ENCODE measurements around the gene POT1.

The POT1 gene

DNA sequence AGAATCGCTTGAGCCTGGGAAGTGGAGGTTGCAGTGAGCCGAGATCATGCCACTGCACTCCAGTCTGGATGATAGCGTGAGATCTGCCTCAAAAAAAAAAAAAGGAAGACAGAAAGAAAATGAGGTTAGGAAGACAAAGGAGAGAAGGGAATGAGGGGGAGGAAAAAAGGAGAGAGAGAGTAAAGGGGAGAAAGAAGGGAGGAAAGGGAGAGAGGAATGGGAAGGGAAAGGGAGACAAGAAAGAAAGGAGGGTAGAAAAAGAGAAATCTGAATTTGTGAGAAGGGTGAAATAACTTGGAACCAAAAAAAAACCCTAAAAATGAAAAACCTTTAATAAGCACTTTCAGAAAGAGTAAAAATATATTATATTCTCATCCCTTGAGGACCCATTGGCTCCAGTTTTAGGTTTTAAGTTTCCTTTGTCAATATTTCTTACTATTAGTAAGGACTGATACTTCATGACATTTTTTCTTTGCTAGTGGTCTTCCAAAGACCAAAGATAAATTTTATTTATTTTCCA, 54.9 kb downstream of the POT1 start:
- Histone ChIP-seq H3K4me3 (ENCODE audit: low read depth, low read length) (no peak overlapping the region), H3K27me3 (ENCODE audit: control insufficient read depth, insufficient read depth, low read length) (no peaks in the 10 kb centered on the region), H3K4me1 (ENCODE audit: control insufficient read depth, insufficient read depth, low read length) (no peaks in the 10 kb centered on the region), H3K36me3 (ENCODE audit: control insufficient read depth, insufficient read depth, low read length) (no peaks in the 10 kb centered on the region), H3K27ac (ENCODE audit: low read depth, low read length) (no peak overlapping the region), H3K9ac (ENCODE audit: low read length) (no peak overlapping the region), H3K9me3 (ENCODE audit: control insufficient read depth, insufficient read depth, low read depth, low read length) (no peaks in the 10 kb centered on the region)

DNA sequence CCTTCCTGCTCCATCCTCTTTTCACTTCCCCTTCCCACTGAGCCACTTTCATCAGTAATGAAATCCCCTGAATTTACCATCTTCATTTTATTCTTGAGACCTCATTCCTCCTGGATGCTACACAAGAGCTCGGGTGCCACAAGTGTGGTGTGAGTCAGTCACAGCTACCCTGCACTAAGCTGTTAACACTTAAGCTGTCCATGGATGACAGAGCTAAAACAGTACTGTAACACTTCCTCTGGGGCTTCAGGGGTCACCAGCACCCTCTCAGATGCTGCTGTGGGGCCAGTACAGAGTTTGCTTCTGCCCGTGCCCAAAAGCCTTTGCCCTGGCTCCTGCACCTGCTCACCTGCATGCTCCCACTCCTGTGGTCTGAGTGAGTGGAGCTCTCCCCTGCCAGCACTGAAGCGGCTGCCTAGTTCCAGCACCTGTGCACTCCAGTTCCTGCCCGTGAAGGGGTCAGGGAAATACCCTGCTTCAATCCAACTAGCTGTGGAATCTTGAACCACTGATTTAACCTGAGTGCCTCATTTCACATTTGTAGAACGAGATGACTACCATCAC, 71.9 kb downstream of the POT1 start:
- no peak overlapping the region for H3K4me3 ChIP-seq (ENCODE audit: low read depth, low read length)
- no peaks in the 10 kb centered on the region for H3K9me3 ChIP-seq (ENCODE audit: control insufficient read depth, insufficient read depth, low read depth, low read length)
- no peaks in the 10 kb centered on the region for H3K4me1 ChIP-seq (ENCODE audit: control insufficient read depth, insufficient read depth, low read length)
- no peak overlapping the region for H3K27ac ChIP-seq (ENCODE audit: low read depth, low read length)
- no peak overlapping the region for H3K9ac ChIP-seq (ENCODE audit: low read length)
- H3K36me3 ChIP-seq (ENCODE audit: control insufficient read depth, insufficient read depth, low read length) = no peaks in the 10 kb centered on the region; the same call in 1 of the 2 replicates
- H3K27me3 ChIP-seq (ENCODE audit: control insufficient read depth, insufficient read depth, low read length) = no peaks in the 10 kb centered on the region

DNA sequence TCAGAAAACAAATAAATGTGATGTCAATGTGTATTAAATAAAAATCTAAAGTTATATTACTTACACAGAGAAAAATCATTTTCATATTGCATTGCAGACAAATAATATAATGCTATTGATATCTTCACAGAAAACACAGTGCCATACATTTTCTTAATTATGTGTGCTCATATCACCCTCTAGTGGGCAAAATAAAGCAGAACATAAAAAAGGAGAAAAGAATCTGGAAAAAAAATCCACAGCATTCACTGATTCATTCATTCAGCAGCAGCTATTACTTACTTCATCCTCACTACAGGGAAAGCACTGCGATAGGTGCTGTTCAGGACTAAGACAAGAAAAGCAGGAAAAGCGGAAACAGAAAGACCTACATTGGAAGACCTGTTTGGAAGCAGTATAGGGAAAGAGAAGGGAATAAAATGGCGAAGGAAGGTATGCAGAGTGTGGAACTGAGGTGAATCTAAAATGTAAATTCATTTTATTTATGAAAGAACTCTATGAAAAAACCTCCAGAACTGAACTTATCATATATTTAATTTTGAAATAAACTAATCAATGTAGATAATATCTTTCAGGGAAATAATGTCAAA, 73.2 kb downstream of the POT1 start:
- no peaks in the 10 kb centered on the region for H3K36me3 ChIP-seq (ENCODE audit: control insufficient read depth, insufficient read depth, low read length)
- no peaks in the 10 kb centered on the region for H3K9me3 ChIP-seq (ENCODE audit: control insufficient read depth, insufficient read depth, low read depth, low read length)
- H3K9ac ChIP-seq (ENCODE audit: low read length) = no peak overlapping the region
- H3K4me1 ChIP-seq (ENCODE audit: control insufficient read depth, insufficient read depth, low read length) = no peaks in the 10 kb centered on the region
- no peaks in the 10 kb centered on the region for H3K27me3 ChIP-seq (ENCODE audit: control insufficient read depth, insufficient read depth, low read length)
- no peak overlapping the region for H3K4me3 ChIP-seq (ENCODE audit: low read depth, low read length)
- H3K27ac ChIP-seq (ENCODE audit: low read depth, low read length) = no peak overlapping the region

DNA sequence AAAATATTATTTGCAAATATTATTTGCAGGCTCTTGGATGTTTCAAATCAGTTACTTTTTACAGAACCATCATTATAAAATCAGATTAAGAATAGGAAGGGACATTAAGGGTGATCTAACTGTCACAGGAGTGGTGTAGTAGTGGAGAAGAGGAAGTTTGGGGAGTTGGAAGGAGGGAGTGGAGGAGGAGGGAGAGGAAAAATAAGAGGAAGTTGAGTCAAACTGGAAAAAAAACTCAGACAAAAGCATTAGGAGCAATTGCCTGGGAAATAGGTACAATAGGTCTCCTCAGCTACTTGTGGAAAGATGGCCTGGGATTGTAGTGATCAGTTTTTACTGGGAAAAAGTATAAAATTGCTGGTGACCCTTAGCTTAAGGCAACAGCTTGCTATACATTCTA, 86.3 kb downstream of the POT1 start:
- no peak overlapping the region for H3K27ac ChIP-seq (ENCODE audit: low read depth, low read length)
- H3K4me3 ChIP-seq (ENCODE audit: low read depth, low read length) = no peak overlapping the region
- no peaks in the 10 kb centered on the region for H3K4me1 ChIP-seq (ENCODE audit: control insufficient read depth, insufficient read depth, low read length)
- peaks cover 19% of the 10 kb centered on the region for H3K36me3 ChIP-seq (ENCODE audit: control insufficient read depth, insufficient read depth, low read length)
- no peak overlapping the region for H3K9ac ChIP-seq (ENCODE audit: low read length)
- H3K27me3 ChIP-seq (ENCODE audit: control insufficient read depth, insufficient read depth, low read length) = no peaks in the 10 kb centered on the region
- no peaks in the 10 kb centered on the region for H3K9me3 ChIP-seq (ENCODE audit: control insufficient read depth, insufficient read depth, low read depth, low read length)

DNA sequence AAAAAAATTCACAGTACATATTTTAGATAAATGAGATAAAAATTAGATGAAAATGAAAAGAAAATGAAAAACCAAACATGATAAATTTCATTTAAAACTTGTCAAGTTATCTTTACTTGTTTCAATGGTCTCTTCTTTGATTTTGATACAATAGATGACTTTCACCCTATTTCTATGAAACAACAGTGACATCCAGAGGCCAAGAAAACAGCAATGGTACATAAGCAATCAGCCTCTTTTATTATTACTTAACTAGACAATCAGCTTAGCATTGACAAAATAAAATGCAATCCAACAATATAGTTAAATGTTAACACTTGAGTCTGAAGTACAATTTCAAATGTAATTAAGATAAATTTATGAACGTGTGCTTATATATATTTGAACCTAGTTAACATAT, 89.2 kb downstream of the POT1 start:
- Histone ChIP-seq H3K4me1 (ENCODE audit: control insufficient read depth, insufficient read depth, low read length) (no peaks in the 10 kb centered on the region), H3K27ac (ENCODE audit: low read depth, low read length) (no peak overlapping the region), H3K9me3 (ENCODE audit: control insufficient read depth, insufficient read depth, low read depth, low read length) (no peaks in the 10 kb centered on the region), H3K36me3 (ENCODE audit: control insufficient read depth, insufficient read depth, low read length) (no peaks in the 10 kb centered on the region; the same call in 1 of the 2 replicates), H3K4me3 (ENCODE audit: low read depth, low read length) (no peak overlapping the region), H3K27me3 (ENCODE audit: control insufficient read depth, insufficient read depth, low read length) (no peaks in the 10 kb centered on the region), H3K9ac (ENCODE audit: low read length) (no peak overlapping the region)

DNA sequence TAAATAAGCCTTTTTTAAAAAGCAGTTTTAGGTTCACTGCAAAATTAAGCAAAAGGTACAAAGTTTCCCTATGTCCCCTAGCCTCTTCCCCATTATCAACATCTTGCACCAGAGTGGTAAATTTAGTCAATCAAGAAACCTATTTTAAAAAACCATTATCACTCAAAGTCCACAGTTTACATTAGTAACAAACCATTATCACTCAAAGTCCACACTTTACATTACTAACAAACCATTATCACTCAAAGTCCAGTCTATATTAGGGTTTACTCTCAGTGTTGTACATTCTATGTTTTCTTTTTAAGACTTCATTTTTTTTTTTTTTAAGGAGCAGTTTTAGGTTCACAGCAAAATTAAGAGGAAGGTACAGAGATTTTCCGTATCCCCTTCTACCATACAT, 89.9 kb downstream of the POT1 start:
- H3K9ac ChIP-seq (ENCODE audit: low read length) = no peak overlapping the region

DNA sequence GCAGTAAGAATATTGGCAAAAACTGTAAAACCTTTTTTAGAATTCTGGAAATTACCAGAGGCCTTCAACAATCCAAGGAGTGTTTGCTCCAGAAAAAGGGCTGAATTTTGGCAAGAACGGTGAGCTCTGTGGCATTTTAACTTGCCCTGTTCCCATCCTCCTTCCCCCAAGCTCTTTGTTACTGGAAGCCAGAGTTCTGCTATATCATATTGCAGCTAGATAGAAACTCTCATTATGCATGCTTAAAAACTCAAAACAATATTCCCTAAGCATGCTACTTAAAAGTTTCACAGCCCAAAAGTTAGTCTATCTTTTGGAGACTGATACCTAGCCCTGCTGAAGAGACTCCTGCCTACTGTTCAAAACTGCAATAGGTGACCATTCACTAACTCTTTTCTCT, 93.5 kb downstream of the POT1 start:
- Histone ChIP-seq H3K9ac (ENCODE audit: low read length) (no peak overlapping the region), H3K4me3 (ENCODE audit: low read depth, low read length) (no peak overlapping the region), H3K4me1 (ENCODE audit: control insufficient read depth, insufficient read depth, low read length) (no peaks in the 10 kb centered on the region), H3K27me3 (ENCODE audit: control insufficient read depth, insufficient read depth, low read length) (no peaks in the 10 kb centered on the region), H3K36me3 (ENCODE audit: control insufficient read depth, insufficient read depth, low read length) (peaks cover 4% of the 10 kb centered on the region), H3K9me3 (ENCODE audit: control insufficient read depth, insufficient read depth, low read depth, low read length) (no peaks in the 10 kb centered on the region), H3K27ac (ENCODE audit: low read depth, low read length) (no peak overlapping the region)

More for the DNA sequence above, 89.9 kb downstream of the POT1 start:
- Histone ChIP-seq H3K4me1 (ENCODE audit: control insufficient read depth, insufficient read depth, low read length) (no peaks in the 10 kb centered on the region), H3K27ac (ENCODE audit: low read depth, low read length) (no peak overlapping the region), H3K9me3 (ENCODE audit: control insufficient read depth, insufficient read depth, low read depth, low read length) (no peaks in the 10 kb centered on the region), H3K36me3 (ENCODE audit: control insufficient read depth, insufficient read depth, low read length) (peaks cover 4% of the 10 kb centered on the region), H3K4me3 (ENCODE audit: low read depth, low read length) (no peak overlapping the region), H3K27me3 (ENCODE audit: control insufficient read depth, insufficient read depth, low read length) (no peaks in the 10 kb centered on the region)

DNA sequence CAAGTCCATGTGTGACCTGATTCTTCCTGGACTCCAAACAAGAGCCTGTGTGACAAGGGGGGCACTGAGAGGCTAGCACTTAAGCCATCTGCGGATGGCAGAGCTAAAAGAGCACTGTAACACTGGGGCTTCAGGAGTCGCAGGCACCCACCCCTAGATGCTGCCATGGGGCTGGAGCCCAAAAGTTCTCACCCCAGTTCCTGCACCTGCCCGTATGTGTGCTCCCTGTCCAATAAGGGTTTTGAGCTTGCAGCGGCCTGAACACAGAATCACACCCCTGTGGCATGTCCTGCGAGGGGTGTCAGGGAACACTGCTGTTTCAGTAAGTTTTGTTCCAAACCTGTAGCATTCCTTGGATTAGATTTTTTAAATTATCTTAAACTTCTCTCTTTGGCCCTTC, 110.8 kb downstream of the POT1 start:
- peaks cover 5% of the 10 kb centered on the region for H3K36me3 ChIP-seq (ENCODE audit: control insufficient read depth, insufficient read depth, low read length)

DNA sequence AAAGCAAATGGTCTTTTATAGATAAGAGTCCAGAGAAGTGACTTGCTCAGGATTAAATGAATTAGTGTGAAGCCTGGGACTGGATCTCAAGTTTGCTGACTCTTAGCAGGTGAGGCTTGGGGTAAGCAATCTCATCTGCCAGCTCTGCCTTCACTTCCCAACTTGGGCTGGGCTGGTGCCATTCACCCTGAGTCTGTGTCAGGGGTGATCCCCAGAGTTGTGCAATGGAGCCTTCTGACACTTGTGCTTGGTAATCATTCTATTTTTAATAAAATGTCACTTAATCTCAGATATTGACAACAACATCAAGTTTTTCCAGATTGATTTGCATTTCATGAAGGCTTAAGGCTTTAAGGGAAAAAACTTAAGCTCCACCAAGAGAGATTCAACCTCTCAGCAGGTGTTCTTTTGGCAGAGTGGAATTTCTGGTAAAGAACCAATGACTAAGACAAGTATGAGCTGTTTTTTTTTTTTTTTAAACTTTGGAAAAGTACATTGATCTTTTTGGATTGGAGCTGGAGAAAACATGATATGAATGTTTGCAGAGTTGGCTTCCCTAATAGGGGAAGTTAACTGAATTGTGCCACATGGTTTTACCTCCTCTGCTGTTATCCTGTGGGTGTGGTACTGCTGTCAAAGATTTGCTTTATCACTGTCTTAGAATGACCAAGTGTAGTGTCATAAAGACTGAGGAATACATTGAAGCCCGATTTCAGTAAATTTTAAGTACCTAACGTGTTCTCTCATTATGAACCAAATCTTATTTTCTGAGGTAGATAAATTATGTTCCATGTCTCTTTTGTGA, 115.4 kb downstream of the POT1 start:
- peaks cover 11% of the 10 kb centered on the region; the same call in 1 of the 2 replicates for H3K4me1 ChIP-seq (ENCODE audit: control insufficient read depth, insufficient read depth, low read length)
- H3K36me3 ChIP-seq (ENCODE audit: control insufficient read depth, insufficient read depth, low read length) = no peaks in the 10 kb centered on the region
- H3K9ac ChIP-seq (ENCODE audit: low read length) = no peak overlapping the region
- no peaks in the 10 kb centered on the region for H3K27me3 ChIP-seq (ENCODE audit: control insufficient read depth, insufficient read depth, low read length)
- no peak overlapping the region for H3K4me3 ChIP-seq (ENCODE audit: low read depth, low read length)
- no peaks in the 10 kb centered on the region for H3K9me3 ChIP-seq (ENCODE audit: control insufficient read depth, insufficient read depth, low read depth, low read length)
- no peak overlapping the region for H3K27ac ChIP-seq (ENCODE audit: low read depth, low read length)

More for the DNA sequence above, 110.8 kb downstream of the POT1 start:
- no peaks in the 10 kb centered on the region for H3K27me3 ChIP-seq (ENCODE audit: control insufficient read depth, insufficient read depth, low read length)
- H3K4me3 ChIP-seq (ENCODE audit: low read depth, low read length) = no peak overlapping the region
- no peak overlapping the region for H3K9ac ChIP-seq (ENCODE audit: low read length)
- H3K4me1 ChIP-seq (ENCODE audit: control insufficient read depth, insufficient read depth, low read length) = no peaks in the 10 kb centered on the region
- H3K27ac ChIP-seq (ENCODE audit: low read depth, low read length) = no peak overlapping the region
- no peaks in the 10 kb centered on the region for H3K9me3 ChIP-seq (ENCODE audit: control insufficient read depth, insufficient read depth, low read depth, low read length)

DNA sequence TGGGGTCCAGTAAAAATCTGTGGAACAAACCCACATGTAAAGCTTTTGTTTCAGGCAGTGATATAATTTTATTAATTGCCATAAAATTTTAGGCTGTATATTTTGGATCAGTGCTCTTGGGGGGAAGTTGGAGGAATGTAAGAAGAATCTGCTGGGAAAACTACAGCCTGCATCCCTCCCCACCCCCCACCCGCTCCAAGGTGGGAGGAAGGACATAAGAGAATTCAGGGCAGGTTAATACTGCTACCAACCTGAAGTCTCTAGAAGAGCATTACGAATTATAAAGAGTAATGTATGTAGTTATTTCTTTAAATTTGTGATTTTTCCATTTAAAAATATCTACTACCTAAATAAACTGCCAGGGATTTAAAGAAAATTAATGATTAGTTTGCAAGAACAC, 116.9 kb downstream of the POT1 start:
- Histone ChIP-seq H3K9ac (ENCODE audit: low read length) (no peak overlapping the region), H3K4me3 (ENCODE audit: low read depth, low read length) (no peak overlapping the region), H3K27ac (ENCODE audit: low read depth, low read length) (no peak overlapping the region), H3K36me3 (ENCODE audit: control insufficient read depth, insufficient read depth, low read length) (no peaks in the 10 kb centered on the region), H3K4me1 (ENCODE audit: control insufficient read depth, insufficient read depth, low read length) (peaks cover 11% of the 10 kb centered on the region; the same call in 1 of the 2 replicates), H3K27me3 (ENCODE audit: control insufficient read depth, insufficient read depth, low read length) (no peaks in the 10 kb centered on the region), H3K9me3 (ENCODE audit: control insufficient read depth, insufficient read depth, low read depth, low read length) (no peaks in the 10 kb centered on the region)

DNA sequence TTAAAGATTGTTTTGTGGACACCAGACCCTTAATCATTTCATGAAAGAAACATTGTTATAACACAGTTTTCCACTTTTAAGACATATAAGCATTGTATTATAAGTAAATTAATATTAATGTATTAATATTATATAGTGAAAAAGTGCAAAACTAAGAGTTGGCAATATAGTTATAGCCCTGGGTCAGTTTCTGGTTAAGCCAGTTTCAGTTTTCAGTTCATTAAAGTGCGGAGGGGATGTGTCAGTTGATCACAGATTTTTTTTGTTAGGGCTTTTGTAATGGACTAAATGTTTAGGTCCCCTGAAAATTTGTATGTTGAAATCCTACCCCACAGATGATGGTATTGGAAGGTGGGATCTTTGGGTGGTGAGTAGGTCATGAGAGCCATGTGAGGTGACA, 118.3 kb downstream of the POT1 start:
- Histone ChIP-seq H3K4me1 (ENCODE audit: control insufficient read depth, insufficient read depth, low read length) (peaks cover 11% of the 10 kb centered on the region; the same call in 1 of the 2 replicates), H3K9ac (ENCODE audit: low read length) (no peak overlapping the region), H3K36me3 (ENCODE audit: control insufficient read depth, insufficient read depth, low read length) (no peaks in the 10 kb centered on the region), H3K27me3 (ENCODE audit: control insufficient read depth, insufficient read depth, low read length) (no peaks in the 10 kb centered on the region), H3K4me3 (ENCODE audit: low read depth, low read length) (no peak overlapping the region), H3K9me3 (ENCODE audit: control insufficient read depth, insufficient read depth, low read depth, low read length) (no peaks in the 10 kb centered on the region), H3K27ac (ENCODE audit: low read depth, low read length) (no peak overlapping the region)

All from HUES6 (cell line).